Adrenal gland (tissue), 5 donors: ENCODE measurements around the gene INPP5A.

Experiments used
- POLR2A ChIP-seq, 2 donors: fragments of 450-650 bp; IDR thresholded peaks; one replicate each; pipeline ENCODE4 v1.6.1; 2017; ENCODE audit warnings: antibody characterized with exemption in 2 of 2, mild to moderate bottlenecking in 2 of 2, moderate library complexity in 1 of 2
- TF ChIP-seq, protein P1 (sequence below), 6 experiments: fragments of 450-650 bp in 4 of 6; fragments of 200-600 bp in 2 of 6; sonication (generic) in 1 of 6; IDR thresholded peaks; 1 replicate in 5 of 6; 2 replicates in 1 of 6; pipeline versions ENCODE4 v1.5.1 to v1.8.0; 2016 to 2021; ENCODE audit warnings: antibody characterized with exemption in 6 of 6, mild to moderate bottlenecking in 2 of 6, moderate library complexity in 1 of 6
- donor health status: DM: no; HTN: no; CAD: no.

DNA sequence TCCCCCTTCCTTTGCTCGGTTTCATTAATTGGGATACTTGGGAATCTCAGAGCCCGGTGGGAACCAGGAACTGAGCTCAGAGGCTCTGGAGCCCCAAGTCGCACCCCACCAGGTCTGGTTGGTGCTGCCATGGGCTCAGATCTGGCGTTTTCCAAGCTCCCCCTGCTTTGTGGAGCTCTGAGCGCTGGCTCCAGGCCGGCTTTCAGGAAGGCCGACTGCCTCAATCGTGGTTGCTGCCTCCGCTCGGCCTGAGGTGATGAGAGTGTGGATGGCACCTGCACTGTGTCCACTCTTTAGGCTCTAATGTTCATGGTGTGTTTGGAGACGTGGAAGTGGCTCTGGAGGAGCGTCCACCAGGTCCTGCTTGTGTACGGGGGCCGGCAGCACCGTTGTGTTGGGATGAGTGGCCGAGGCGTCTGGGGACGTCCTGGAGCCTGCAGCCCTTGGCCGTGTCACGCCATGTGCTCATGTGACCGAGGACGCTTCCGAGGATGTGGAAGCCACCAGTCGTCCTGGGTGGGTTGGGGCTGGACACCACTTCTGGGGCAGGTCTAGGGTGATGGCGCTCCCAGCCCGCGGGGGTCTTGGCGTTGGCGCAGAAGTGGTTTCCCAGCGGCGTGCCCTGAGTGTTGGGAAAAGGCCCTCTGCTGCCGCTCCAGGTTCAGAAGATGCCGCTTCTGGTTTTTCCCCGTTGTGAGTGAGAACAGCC, 8.2 kb downstream of the INPP5A start:
- no peak for TF ChIP-seq POLR2A (IDR thresholded peaks at IDR 0.05)
- TF ChIP-seq, protein P1, sequence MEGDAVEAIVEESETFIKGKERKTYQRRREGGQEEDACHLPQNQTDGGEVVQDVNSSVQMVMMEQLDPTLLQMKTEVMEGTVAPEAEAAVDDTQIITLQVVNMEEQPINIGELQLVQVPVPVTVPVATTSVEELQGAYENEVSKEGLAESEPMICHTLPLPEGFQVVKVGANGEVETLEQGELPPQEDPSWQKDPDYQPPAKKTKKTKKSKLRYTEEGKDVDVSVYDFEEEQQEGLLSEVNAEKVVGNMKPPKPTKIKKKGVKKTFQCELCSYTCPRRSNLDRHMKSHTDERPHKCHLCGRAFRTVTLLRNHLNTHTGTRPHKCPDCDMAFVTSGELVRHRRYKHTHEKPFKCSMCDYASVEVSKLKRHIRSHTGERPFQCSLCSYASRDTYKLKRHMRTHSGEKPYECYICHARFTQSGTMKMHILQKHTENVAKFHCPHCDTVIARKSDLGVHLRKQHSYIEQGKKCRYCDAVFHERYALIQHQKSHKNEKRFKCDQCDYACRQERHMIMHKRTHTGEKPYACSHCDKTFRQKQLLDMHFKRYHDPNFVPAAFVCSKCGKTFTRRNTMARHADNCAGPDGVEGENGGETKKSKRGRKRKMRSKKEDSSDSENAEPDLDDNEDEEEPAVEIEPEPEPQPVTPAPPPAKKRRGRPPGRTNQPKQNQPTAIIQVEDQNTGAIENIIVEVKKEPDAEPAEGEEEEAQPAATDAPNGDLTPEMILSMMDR (IDR thresholded peaks at IDR 0.05), result no peak
